H1 (cell line): Measurements from ENCODE around the gene PSIP1. TPM values are rescaled to one million over a fixed set of nuclear protein-coding genes. Genes with fewer than 3 reads are reported as not detected.

Source experiments
- CTCF ChIA-PET: fragments of 300-600 bp; sonication (Branson Sonifier 250); formaldehyde crosslinking; loops from one replicate; lab custom pipeline; 2021; ENCODE audit not compliant: partially characterized antibody; lab: Charles Lee
- POLR2A ChIA-PET: fragments of 300-600 bp; sonication (Branson Sonifier 250); formaldehyde crosslinking; loops from one replicate; lab custom pipeline; 2021; ENCODE audit warnings: inconsistent platforms; ENCODE audit not compliant: partially characterized antibody; lab: Charles Lee
- DNase-seq, 2 experiments: peaks; one replicate each; pipeline versions ENCODE4 v3.0.0 to v3.0.0-alpha.2; 2010 to 2022; ENCODE audit warnings: low spot score in 2 of 2, low read depth in 1 of 2, mixed read lengths in 1 of 2
- FAIRE-seq: peaks from 2 replicates; lab custom pipeline; 2011; peaks lifted over from hg19 to GRCh38; lab: Jason Lieb, UNC
- H2AFZ ChIP-seq: 2 replicates; pipeline ENCODE4 v1.8.1; 2012; ENCODE audit warnings: low read length, inconsistent platforms
- H2AK5ac ChIP-seq: 2 replicates; pipeline ENCODE4 v1.6.1; 2013; ENCODE audit warnings: low read depth, low read length
- H2BK120ac ChIP-seq: replicated peaks from 2 replicates; pipeline ENCODE3; 2013; ENCODE audit warnings: low read depth, low read length, inconsistent platforms
- H2BK12ac ChIP-seq: 2 replicates; pipeline ENCODE4 v1.6.1; 2013; ENCODE audit warnings: low read depth, low read length
- H2BK15ac ChIP-seq: 2 replicates; pipeline ENCODE4 v1.6.1; 2013; ENCODE audit warnings: low read length
- H2BK20ac ChIP-seq: 2 replicates; pipeline ENCODE4 v1.6.1; 2013; ENCODE audit warnings: low read length
- H2BK5ac ChIP-seq: 2 replicates; pipeline ENCODE4 v1.6.1; 2013; ENCODE audit warnings: low read depth, low read length
- H3K14ac ChIP-seq: 2 replicates; pipeline ENCODE4 v1.6.1; 2013; ENCODE audit warnings: inconsistent platforms; ENCODE audit not compliant: insufficient read length
- H3K18ac ChIP-seq: 2 replicates; pipeline ENCODE4 v1.6.1; 2013; ENCODE audit warnings: low read length; ENCODE audit errors: extremely low read depth
- H3K23ac ChIP-seq: 2 replicates; pipeline ENCODE4 v1.6.1; 2013; ENCODE audit warnings: inconsistent platforms; ENCODE audit not compliant: insufficient read length
- H3K23me2 ChIP-seq: 2 replicates; pipeline ENCODE4 v1.6.1; 2013; ENCODE audit warnings: low read depth, low read length
- H3K27ac ChIP-seq: 2 replicates; pipeline ENCODE4 v1.6.1; 2011; ENCODE audit warnings: low read depth, low read length, inconsistent platforms
- H3K27me3 ChIP-seq, 4 experiments: replicated peaks in 1 of 4; 1 replicate in 1 of 4; 2 replicates in 3 of 4; pipeline versions ENCODE4 v1.6.1 to v1.8.1; 2011 to 2013; ENCODE audit warnings: low read length in 3 of 4, mild to moderate bottlenecking in 3 of 4, inconsistent platforms in 2 of 4, mixed read lengths in 2 of 4, moderate library complexity in 1 of 4; ENCODE audit not compliant: control insufficient read depth in 3 of 4, insufficient read depth in 3 of 4; ENCODE audit errors: extremely low read depth in 1 of 4
- H3K36me3 ChIP-seq, 4 experiments: 2 replicates each; pipeline versions ENCODE4 v1.6.1 to v1.8.1; 2011 to 2013; ENCODE audit warnings: mild to moderate bottlenecking in 4 of 4, low read length in 3 of 4, moderate library complexity in 2 of 4, control low read depth in 1 of 4, inconsistent platforms in 1 of 4; ENCODE audit not compliant: insufficient read depth in 4 of 4, control insufficient read depth in 2 of 4
- H3K4ac ChIP-seq: replicated peaks from 2 replicates; pipeline ENCODE3; 2013; ENCODE audit warnings: low read length, low read depth, mixed read lengths, inconsistent platforms; ENCODE audit not compliant: insufficient read length
- H3K4me1 ChIP-seq, 4 experiments: replicated peaks in 1 of 4; 1 replicate in 1 of 4; 2 replicates in 3 of 4; pipeline versions ENCODE4 v1.6.1 to v1.8.1; 2011 to 2013; ENCODE audit warnings: low read length in 3 of 4, inconsistent platforms in 2 of 4, mixed read lengths in 1 of 4; ENCODE audit not compliant: insufficient read depth in 4 of 4, control insufficient read depth in 3 of 4
- H3K4me2 ChIP-seq, 2 experiments: 2 replicates each; pipeline versions ENCODE4 v1.6.1 to v1.8.1; 2011 to 2013; ENCODE audit warnings: low read depth in 2 of 2, low read length in 2 of 2, control low read depth in 1 of 2, inconsistent platforms in 1 of 2, mild to moderate bottlenecking in 1 of 2; ENCODE audit not compliant: insufficient read depth in 1 of 2
- H3K4me3 ChIP-seq, 4 experiments: fragments of 200-600, 300-600 bp in 1 of 4; sonication (generic), shearing (Covaris generic), sonication (Bioruptor Twin) in 1 of 4; 2 replicates each; pipeline versions ENCODE4 v1.5.1 to v1.8.1; 2011 to 2016; ENCODE audit warnings: low read length in 4 of 4, low read depth in 3 of 4, control low read depth in 2 of 4, inconsistent platforms in 2 of 4, mild to moderate bottlenecking in 2 of 4, mixed read lengths in 1 of 4, moderate library complexity in 1 of 4; ENCODE audit not compliant: insufficient read depth in 2 of 4; ENCODE audit errors: extremely low read depth in 1 of 4
- H3K56ac ChIP-seq: replicated peaks from 2 replicates; pipeline ENCODE3; 2013; ENCODE audit warnings: low read depth, mild to moderate bottlenecking, mixed read lengths, low read length, inconsistent platforms; ENCODE audit not compliant: insufficient read length
- H3K79me1 ChIP-seq: 2 replicates; pipeline ENCODE4 v1.6.1; 2013; ENCODE audit warnings: low read depth, low read length, control low read depth
- H3K79me2 ChIP-seq, 2 experiments: 2 replicates each; pipeline versions ENCODE4 v1.6.1 to v1.8.1; 2012 to 2013; ENCODE audit warnings: low read length in 2 of 2, mild to moderate bottlenecking in 2 of 2, inconsistent platforms in 1 of 2; ENCODE audit not compliant: insufficient read depth in 2 of 2, control insufficient read depth in 1 of 2
- H3K9ac ChIP-seq, 4 experiments: replicated peaks in 1 of 4; 1 replicate in 1 of 4; 2 replicates in 3 of 4; pipeline versions ENCODE4 v1.6.1 to v1.8.1; 2011 to 2013; ENCODE audit warnings: low read depth in 3 of 4, low read length in 3 of 4, control low read depth in 2 of 4, mild to moderate bottlenecking in 2 of 4, moderate library complexity in 2 of 4, inconsistent platforms in 1 of 4; ENCODE audit errors: extremely low read depth in 1 of 4
- H3K9me3 ChIP-seq, 2 experiments: 2 replicates each; pipeline versions ENCODE4 v1.6.1 to v1.8.1; 2012 to 2013; ENCODE audit warnings: mild to moderate bottlenecking in 2 of 2, moderate library complexity in 2 of 2, control low read depth in 1 of 2, inconsistent platforms in 1 of 2, low read depth in 1 of 2, low read length in 1 of 2, mixed read lengths in 1 of 2; ENCODE audit not compliant: insufficient read depth in 2 of 2
- H4K20me1 ChIP-seq, 2 experiments: replicated peaks in 1 of 2; 2 replicates each; pipeline versions ENCODE3 to v1.8.1; 2011 to 2013; ENCODE audit warnings: inconsistent platforms in 2 of 2, low read length in 2 of 2, mild to moderate bottlenecking in 1 of 2; ENCODE audit not compliant: insufficient read depth in 2 of 2, control insufficient read depth in 1 of 2
- H4K5ac ChIP-seq: 2 replicates; pipeline ENCODE4 v1.6.1; 2013; ENCODE audit warnings: low read length, low read depth, mixed read lengths, inconsistent platforms; ENCODE audit not compliant: insufficient read length
- H4K8ac ChIP-seq: 2 replicates; pipeline ENCODE4 v1.8.0; 2013; ENCODE audit warnings: mild to moderate bottlenecking, moderate library complexity, low read length, inconsistent platforms; ENCODE audit not compliant: insufficient read depth; ENCODE audit errors: extremely low read depth
- H4K91ac ChIP-seq: replicated peaks from 2 replicates; pipeline ENCODE3; 2013; ENCODE audit warnings: low read length, mixed read lengths, inconsistent platforms; ENCODE audit not compliant: insufficient read length
- FOSL1 ChIP-seq: IDR thresholded peaks from 2 replicates; pipeline ENCODE4 v1.6.1; 2011; ENCODE audit warnings: mild to moderate bottlenecking, low read depth, low read length, moderate library complexity; ENCODE audit not compliant: insufficient read depth
- GTF2F1 ChIP-seq: IDR thresholded peaks from 2 replicates; pipeline ENCODE4 v1.6.1; 2012; ENCODE audit warnings: low read depth, low read length, improper control_type of control experiment, borderline replicate concordance
- JUND ChIP-seq: IDR thresholded peaks from 2 replicates; pipeline ENCODE4 v1.6.1; 2011; ENCODE audit warnings: mild to moderate bottlenecking, improper control_type of control experiment, low read length
- KDM1A ChIP-seq: fragments of 200-600, 300-600 bp; sonication (generic); IDR thresholded peaks from 2 replicates; pipeline ENCODE4 v1.7.1; 2016; ENCODE audit warnings: mild to moderate bottlenecking, low read length, borderline replicate concordance
- PHF8 ChIP-seq: fragments of 200-600 bp; sonication (generic); conservative IDR thresholded peaks from 2 replicates; pipeline ENCODE4 v1.7.1; 2012; ENCODE audit warnings: low read depth, mild to moderate bottlenecking, inconsistent platforms, low read length, moderate library complexity
- RBBP5 ChIP-seq: IDR thresholded peaks from 2 replicates; pipeline ENCODE4 v1.7.1; 2012; ENCODE audit warnings: low read depth, mild to moderate bottlenecking, inconsistent platforms, low read length, moderate library complexity, borderline replicate concordance
- RNF2 ChIP-seq: fragments of 200-900, 300-1000 bp; sonication (generic); IDR thresholded peaks from 2 replicates; pipeline ENCODE4 v1.7.1; 2016; ENCODE audit warnings: borderline replicate concordance, low read depth, mild to moderate bottlenecking, antibody characterized with exemption, low read length; ENCODE audit not compliant: poor library complexity, severe bottlenecking; ENCODE audit errors: missing control alignments
- SIRT6 ChIP-seq: IDR thresholded peaks from one replicate; pipeline ENCODE4 v1.7.1; 2012; ENCODE audit warnings: low read length, inconsistent platforms
- SIX5 ChIP-seq: IDR thresholded peaks from 2 replicates; pipeline ENCODE4 v1.6.1; 2011; ENCODE audit warnings: mild to moderate bottlenecking, low read depth, low read length
- SP1 ChIP-seq: IDR thresholded peaks from 2 replicates; pipeline ENCODE4 v1.6.1; 2011; ENCODE audit warnings: low read depth, low read length
- SP4 ChIP-seq: IDR thresholded peaks from 2 replicates; pipeline ENCODE4 v1.6.1; 2012; ENCODE audit warnings: low read length, inconsistent platforms
- TBP ChIP-seq: IDR thresholded peaks from 2 replicates; pipeline ENCODE4 v1.6.1; 2011; ENCODE audit warnings: low read depth, low read length, improper control_type of control experiment
- USF2 ChIP-seq: IDR thresholded peaks from 2 replicates; pipeline ENCODE4 v1.6.1; 2011; ENCODE audit warnings: low read length, improper control_type of control experiment
- ZNF274 ChIP-seq: IDR thresholded peaks from 2 replicates; pipeline ENCODE4 v1.7.0; 2012; ENCODE audit warnings: low read length, borderline replicate concordance; ENCODE audit errors: extremely low read depth
- WGBS, 2 experiments: shearing (Covaris generic) in 1 of 2; methylation state at CpG; one replicate each; pipeline versions ENCODE4 v1.1.6 to v1.1.7; 2013 to 2015; ENCODE audit warnings: low lambda C conversion rate in 2 of 2, mixed read lengths in 2 of 2, inconsistent platforms in 1 of 2, low coverage in 1 of 2, missing lambda C conversion rate in 1 of 2; ENCODE audit not compliant: insufficient replicate concordance in 2 of 2, insufficient coverage in 1 of 2, insufficient read length in 1 of 2; ENCODE audit errors: extremely low coverage in 1 of 2, missing lambda C conversion rate in 1 of 2; 5-methylcytosine and 5-hydroxymethylcytosine counted together
- polyA plus RNA-seq, 7 experiments: library from polyadenylated mRNA; depleted of rRNA in 3 of 7; stranded (reverse) in 5 of 7; unstranded in 2 of 7; fragments of >200 nt in 5 of 7; fragments of 200-250 nt in 2 of 7; gene quantifications; 1 replicate in 5 of 7; 2 replicates in 1 of 7; 4 replicates in 1 of 7; pipeline versions ENCODE4 v1.2.1 to v1.2.3, GENCODE V29; 2011 to 2013; ENCODE audit warnings: missing spikeins in 2 of 7, mixed read lengths in 2 of 7
- total RNA-seq: library from RNA; stranded (reverse); fragmentation: NEBNext Ultra II Directional; extraction: Animal tissue kit (Norgen Biotek cat#: 25700); gene quantifications from 2 replicates; pipeline ENCODE4 v1.2.1, GENCODE V29; 2021

Gene PSIP1
- total and polyA plus RNA-seq, 2 of the 8 experiments (the other 6 are each of a cell fraction or from before 2014, with no cell fraction given): 63.3 to 387 TPM

- FAIRE-seq: no peak
- no peaks in the 10 kb centered on the region for H3K23me2 ChIP-seq
- H3K23ac ChIP-seq: no peak overlapping the region
- no peak overlapping the region for H3K56ac ChIP-seq
- no peak overlapping the region for H3K18ac ChIP-seq
- no peak overlapping the region for H3K27ac ChIP-seq
- no peak overlapping the region for H2BK12ac ChIP-seq
- no peak overlapping the region for H2AFZ ChIP-seq
- H4K5ac ChIP-seq: no peak overlapping the region
- DNase-seq: no peak
- no peak overlapping the region for H2AK5ac ChIP-seq
- no peak overlapping the region for H3K14ac ChIP-seq
- H3K27me3 ChIP-seq: no peaks in the 10 kb centered on the region
- H2BK5ac ChIP-seq: no peak overlapping the region
- H2BK15ac ChIP-seq: no peak overlapping the region
- H4K8ac ChIP-seq: no peak overlapping the region
- H4K91ac ChIP-seq: no peak overlapping the region
- H3K9me3 ChIP-seq: no peaks in the 10 kb centered on the region
- H3K79me2 ChIP-seq: peaks cover 0 to 75% of the 10 kb centered on the region in 2 experiments; a peak in 2 of 4 replicates
- H3K4me2 ChIP-seq: no peak overlapping the region
- POLR2A ChIA-PET: interaction anchor here (1.3 to 3.1 kb wide), 2 partner anchors 9 to 31 kb away, joined by 4 to 19 read pairs; partner anchors contain the start of gene PSIP1
- peaks cover 2 to 5% of the 10 kb centered on the region in 2 experiments for H4K20me1 ChIP-seq
- peaks cover 4 to 90% (median 50%) of the 10 kb centered on the region in 4 experiments for H3K36me3 ChIP-seq
- H3K79me1 ChIP-seq: no peaks in the 10 kb centered on the region; the same call in 1 of the 2 replicates
- H3K4ac ChIP-seq: no peak overlapping the region
- CTCF ChIA-PET: no interaction called here
- no peak overlapping the region for H2BK120ac ChIP-seq
- 96% methylated on average over 1 of the region's 1 CpG; no CpG with 5 or more reads in 1 of the 2 experiments for WGBS, 2 experiments
- H3K4me1 ChIP-seq: peaks cover 0 to 2% (median 0%) of the 10 kb centered on the region in 4 experiments; a peak in 1 of 7 replicates
- H3K9ac ChIP-seq: no peak overlapping the region
- H2BK20ac ChIP-seq: no peak overlapping the region
- no peak overlapping the region for H3K4me3 ChIP-seq
- TF ChIP-seq PHF8 (no peak), USF2 (no peak), SIX5 (no peak), JUND (no peak), RNF2 (no peak), GTF2F1 (no peak), FOSL1 (no peak), ZNF274 (no peak), SP1 (no peak), RBBP5 (no peak), KDM1A (no peak), SP4 (no peak), SIRT6 (no peak), TBP (no peak)
These were observed 30.7 kb downstream of the PSIP1 start for GRCh38 chr9:15480028-15480427.
